ENCODE results near the gene AP1S2.
"Not testable (repeated sequence)": the region's sequence is repeated elsewhere in the genome, so short reads cannot be mapped to it uniquely, and the experiment has no call there.

The AP1S2 gene

DNA sequence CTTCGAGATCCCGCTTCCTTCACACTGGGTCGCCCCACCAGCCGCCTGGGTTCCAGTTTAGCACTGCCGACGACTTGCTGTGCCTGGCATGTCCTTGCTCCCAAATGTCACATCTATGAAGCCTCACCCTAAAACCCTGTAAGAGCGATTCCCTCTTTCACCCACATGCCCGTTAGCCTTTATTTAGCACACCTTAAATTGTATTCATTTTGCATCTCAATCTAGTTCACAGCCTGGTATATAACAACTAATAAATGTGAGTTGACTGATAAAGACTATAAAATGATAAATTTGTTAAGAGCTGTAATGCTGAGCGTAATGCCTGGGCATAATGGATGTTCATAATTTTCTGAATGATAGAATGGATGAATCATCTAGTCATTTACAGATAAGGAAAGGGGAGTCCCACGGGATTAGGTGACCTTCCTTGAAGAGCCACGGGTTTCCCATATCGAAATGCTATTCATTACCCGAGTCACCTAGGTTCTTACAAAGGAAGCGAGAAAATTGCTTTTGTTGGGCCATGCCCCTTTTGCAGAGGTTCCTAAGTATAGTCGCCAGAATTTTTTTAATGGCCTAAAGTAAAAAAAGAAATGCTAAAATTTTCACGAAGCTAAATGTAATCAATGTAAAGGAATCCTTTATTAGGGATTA lies 1.1 kb upstream of the AP1S2 start:
- no peak for DNase-seq (ENCODE audit: low read depth in 2 of 2)

GRCh38 chrX:15854080-15854655 lies 445 bp downstream of the AP1S2 start:
- no peak for DNase-seq (ENCODE audit: low read depth in 2 of 2)

GRCh38 chrX:15853586-15854079 lies 980 bp downstream of the AP1S2 start:
- DNase-seq (ENCODE audit: low read depth in 2 of 2): no peak

GRCh38 chrX:15849555-15849954 lies 5.1 kb downstream of the AP1S2 start:
- DNase-seq (ENCODE audit: low read depth in 2 of 2): no peak

- DNase-seq (ENCODE audit: low read depth in 2 of 2): no peak
Measured at GRCh38 chrX:15848576-15848975, 6.0 kb downstream of the AP1S2 start.

DNA sequence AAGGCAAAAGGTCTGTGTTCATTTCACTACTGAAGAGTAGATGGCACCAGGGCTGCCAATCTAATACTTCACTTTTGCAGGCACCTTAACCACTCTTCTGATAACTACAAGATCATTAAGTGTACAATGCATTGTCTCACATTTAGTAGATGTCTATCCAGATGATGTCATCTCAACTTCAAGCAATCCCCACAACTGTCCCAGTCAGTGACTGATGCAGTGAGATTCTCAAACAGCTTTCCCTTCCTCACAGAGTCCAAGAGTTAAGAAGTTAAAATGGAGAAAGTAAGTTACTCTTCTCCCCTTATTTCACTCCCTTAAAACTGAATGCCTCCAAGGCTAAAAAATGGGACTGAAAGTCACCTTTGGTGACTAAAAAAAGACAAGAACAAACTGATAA lies 10.7 kb downstream of the AP1S2 start:
- DNase-seq (ENCODE audit: low read depth in 2 of 2): no peak

DNA sequence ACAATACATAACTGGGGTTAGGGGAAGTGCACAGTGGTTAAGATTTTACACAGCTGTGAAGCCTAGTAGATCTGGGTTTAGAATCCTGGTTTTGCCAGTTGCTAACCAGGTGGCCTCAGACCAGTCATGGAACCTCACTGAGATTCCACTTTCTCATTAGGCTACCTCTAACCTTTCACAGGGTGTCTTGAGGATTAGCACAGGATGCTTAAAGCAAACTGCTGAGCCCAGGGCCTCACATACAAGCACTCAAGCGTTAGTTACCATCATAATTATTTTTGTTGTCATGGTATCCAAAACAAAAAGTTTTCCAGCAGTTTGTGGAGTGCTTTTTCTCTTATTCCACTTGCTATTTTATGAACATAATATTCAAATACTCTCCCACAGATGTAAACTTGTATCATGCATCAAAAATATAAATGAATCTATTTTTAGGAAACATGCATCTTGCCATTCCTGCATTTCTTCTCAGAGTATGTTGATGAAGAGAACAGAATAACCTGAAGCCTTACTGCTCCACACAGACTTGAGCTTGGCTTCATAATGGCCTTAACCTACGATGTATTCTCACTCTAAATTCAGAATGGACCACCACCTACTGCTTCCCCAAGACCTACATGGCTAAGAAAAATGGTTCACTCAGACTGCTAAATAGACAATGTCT lies 12.6 kb downstream of the AP1S2 start:
- DNase-seq (ENCODE audit: low read depth in 2 of 2): no peak

GRCh38 chrX:15838017-15838416 lies 16.6 kb downstream of the AP1S2 start:
- no peak for DNase-seq (ENCODE audit: low read depth in 2 of 2)

- no peak for DNase-seq (ENCODE audit: low read depth in 2 of 2)
Measured at GRCh38 chrX:15834827-15835595, 19.6 kb downstream of the AP1S2 start.

- DNase-seq (ENCODE audit: low read depth in 2 of 2): no peak
Measured at GRCh38 chrX:15834053-15834452, 20.6 kb downstream of the AP1S2 start.

DNA sequence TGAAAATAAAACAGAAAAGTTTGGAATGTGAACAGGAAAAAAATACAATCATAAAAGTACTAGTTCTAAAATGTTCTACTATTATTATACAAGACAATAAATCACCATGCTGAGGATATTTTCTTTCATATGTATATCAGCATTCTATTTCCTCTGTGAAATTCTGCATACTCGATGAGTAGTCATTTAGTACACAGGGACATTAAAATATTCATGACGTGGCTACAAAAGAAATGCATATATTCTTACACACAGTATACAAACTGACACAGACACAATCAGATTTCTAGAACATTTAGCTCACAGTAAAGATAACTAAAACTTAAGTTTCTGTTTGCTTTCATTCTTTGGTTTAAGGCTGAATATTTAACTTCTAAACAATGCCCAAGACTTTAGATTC lies 23.3 kb downstream of the AP1S2 start:
- not testable (repeated sequence) for DNase-seq (ENCODE audit: low read depth in 2 of 2)

DNA sequence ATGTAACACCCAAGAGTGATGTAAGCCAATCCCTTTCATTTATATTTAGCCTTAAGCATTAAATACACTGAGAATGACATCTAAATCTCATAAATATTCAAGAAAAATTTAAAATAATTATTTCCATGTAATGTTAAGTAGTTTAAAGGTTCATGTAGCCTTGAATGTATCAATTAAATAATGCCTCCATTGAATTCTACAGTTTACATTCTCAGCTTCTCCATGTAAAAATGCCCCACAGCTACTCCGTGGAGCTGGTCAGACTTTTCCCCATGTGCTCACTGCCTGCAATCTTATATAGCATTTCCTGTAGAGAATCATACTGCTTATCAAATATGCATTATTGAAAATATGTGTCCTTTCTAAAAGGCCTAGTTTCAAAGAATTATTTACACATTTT lies 25.4 kb downstream of the AP1S2 start:
- DNase-seq (ENCODE audit: low read depth in 2 of 2): no peak

- DNase-seq (ENCODE audit: low read depth in 2 of 2): no peak
Measured at GRCh38 chrX:15825936-15826335, 28.7 kb downstream of the AP1S2 start.

GRCh38 chrX:15822922-15823321 lies 31.7 kb downstream of the AP1S2 start:
- no peak for DNase-seq (ENCODE audit: low read depth in 2 of 2)

DNA sequence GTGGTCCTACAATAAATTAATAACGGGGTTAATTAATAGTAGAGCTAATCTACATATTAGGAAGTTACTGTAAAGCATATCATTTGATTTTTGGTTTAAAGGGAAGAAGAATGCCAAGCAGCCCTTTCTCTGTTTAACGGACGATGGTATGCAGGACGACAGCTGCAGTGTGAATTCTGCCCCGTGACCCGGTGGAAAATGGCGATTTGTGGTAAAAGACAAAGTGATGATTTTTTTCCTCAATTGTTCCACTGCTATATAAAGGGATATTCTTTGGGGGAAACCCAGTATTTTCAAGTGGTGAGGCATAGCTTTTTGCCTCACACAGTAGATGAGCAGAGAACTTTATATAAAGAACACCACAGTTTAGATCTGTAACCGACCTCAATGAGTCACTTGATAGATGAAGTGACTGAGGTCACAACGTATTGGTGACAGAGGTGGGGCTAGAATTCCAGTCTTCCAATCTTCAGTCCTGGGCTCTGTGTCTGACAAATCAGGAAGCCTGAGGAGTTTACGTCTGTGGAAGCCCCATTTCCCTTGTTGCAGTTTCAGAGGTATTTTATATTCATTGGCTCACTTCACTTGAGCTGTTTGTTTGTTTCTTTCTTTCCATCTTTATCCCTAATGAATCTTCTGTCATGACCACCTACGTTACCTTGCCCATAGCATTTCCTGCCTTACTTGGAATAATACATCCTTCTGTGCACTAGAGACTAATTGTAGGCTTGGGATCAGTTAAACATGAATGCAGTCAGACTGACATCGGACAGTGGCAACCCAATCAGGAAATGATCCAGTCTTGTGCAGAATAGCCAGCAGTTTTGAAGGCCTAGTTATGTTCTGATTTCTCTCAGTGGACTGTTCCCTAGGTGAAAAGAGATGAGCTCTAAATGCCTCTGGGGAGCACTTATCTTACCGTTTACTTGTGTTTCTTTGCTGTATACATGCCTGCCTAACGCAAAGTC lies 34.2 kb downstream of the AP1S2 start:
- DNase-seq (ENCODE audit: low read depth in 2 of 2): no peak

DNA sequence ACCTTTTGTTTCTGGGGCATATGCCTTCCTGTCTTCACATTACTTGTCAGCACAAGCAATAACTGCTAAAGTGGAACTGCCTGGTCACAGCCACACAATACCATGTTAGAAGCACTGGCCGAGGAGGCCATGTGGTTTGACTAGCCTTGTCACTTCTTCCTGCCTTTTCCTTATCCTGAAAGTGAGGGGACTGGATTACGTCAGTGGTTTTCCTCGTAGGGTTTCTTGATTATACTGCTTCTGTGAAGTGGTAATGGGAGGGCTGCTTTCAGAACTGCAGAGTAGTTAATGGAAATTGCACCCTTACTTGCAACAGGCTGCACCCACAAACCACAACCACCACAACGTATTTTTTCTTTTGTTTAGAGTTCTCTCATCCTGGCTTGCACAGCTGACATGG lies 37.7 kb downstream of the AP1S2 start:
- DNase-seq (ENCODE audit: low read depth in 2 of 2): peak in 1 of 2 experiments; percentile 15

DNA sequence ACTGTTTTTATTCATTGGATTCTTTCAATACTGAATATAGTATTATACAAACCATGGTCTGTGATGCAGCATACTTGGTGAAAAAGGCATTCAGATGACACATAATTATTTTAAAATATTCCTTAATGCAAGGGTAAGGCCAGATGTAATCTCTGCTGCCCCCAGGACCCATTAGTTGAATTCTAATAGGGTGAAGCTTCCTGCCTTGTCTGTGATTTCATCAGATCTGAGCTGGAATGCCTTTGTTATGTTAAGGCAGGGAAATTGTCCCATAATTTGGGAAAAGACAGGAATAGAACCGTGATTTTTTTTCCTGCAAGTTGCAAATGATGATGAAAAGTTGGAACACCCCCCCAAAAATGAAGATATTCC lies 38.2 kb downstream of the AP1S2 start:
- no peak for DNase-seq (ENCODE audit: low read depth in 2 of 2)

DNA sequence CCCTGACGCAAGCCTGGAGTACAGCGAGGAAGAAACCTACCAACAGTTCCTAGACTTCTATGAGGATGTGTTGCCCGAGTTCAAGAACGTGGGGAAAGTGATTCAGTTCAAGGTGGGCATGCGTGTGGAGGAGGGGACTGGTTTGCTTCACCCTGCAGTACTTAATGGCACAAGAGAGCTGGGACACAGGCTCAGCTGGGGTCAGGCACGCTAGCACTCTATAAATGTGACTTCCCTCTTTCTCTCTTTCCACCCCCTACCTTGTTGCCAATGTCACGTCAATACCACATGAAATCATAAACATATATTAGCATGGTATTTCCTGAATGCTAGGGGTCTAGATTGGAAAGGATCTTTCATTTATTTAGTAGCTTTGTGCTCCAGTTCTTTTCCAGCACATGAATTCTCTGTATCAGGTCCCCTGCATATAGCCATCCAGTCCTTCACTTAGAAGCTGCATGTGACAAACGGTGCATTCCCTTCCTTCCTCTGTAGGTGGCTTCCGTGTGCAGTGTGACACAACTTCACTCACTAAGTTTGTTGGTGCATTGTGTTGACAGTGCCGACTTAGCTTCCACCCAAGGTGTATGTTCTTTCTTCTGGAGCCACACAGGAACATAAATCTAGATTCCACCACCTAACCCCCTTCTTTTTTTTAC lies 38.7 kb downstream of the AP1S2 start:
- no peak for DNase-seq (ENCODE audit: low read depth in 2 of 2)

GRCh38 chrX:15814771-15815365 lies 39.7 kb downstream of the AP1S2 start:
- no peak for DNase-seq (ENCODE audit: low read depth in 2 of 2)

DNA sequence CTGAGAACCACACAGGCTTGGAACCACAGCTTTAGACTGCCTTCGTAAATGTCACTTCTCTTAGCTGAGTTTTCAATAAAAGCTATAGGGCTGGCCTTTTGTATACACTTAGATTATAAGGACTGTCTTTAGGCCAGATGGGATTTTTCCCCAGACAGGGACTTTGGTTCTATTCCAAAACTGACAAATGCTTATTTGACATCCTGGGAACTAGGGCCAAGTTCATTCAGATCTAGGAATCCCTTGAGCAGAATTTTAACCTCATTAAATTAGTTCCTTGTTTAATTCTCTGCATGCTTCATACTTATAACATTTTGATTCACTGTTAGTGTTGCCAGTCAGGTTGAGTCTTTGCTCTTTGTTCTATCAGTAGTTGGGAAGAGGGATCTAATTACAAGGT lies 41.2 kb downstream of the AP1S2 start:
- DNase-seq (ENCODE audit: low read depth in 2 of 2): no peak
